Activated CD4-positive, alpha-beta T cell treated with anti-CD3 and anti-CD28 coated beads for 36 hours (primary cell): ENCODE data around the gene NKAP. TPM values are rescaled to one million over a fixed set of nuclear protein-coding genes. Genes with fewer than 3 reads are reported as not detected.

Source experiments
- total RNA-seq, 2 experiments: library from RNA; stranded (reverse); gene quantifications; one replicate each; pipeline ENCODE4 v1.2.3, GENCODE V29; 2021

The NKAP gene
- total RNA-seq, 2 experiments from 2014 or later, result 11.8 to 12.2 TPM

Other genes starting within 250 kb of the NKAP start
- gene SOWAHD, start 185.2 kb downstream of the NKAP start, total RNA-seq, result under 1 TPM; 0.11 to 0.30 TPM
- 1,000 to 10,000 TPM; 1,382 to 2,556 TPM for gene RPL39, start 152.1 kb downstream of the NKAP start, total RNA-seq
- gene UPF3B, start 90.8 kb downstream of the NKAP start, total RNA-seq, result 10 to 100 TPM; 18.1 to 21.3 TPM
- 10 to 100 TPM; 26.9 to 29.9 TPM for gene RNF113A, start 72.0 kb downstream of the NKAP start, total RNA-seq
- 100 to 1,000 TPM in 1 of 2 experiments, 10 to 100 TPM in 1; 37.6 to 101 TPM for gene NDUFA1, start 71.9 kb downstream of the NKAP start, total RNA-seq
- gene AKAP14, start 47.9 kb downstream of the NKAP start, total RNA-seq, result not detected
- not detected for gene RHOXF2B, start 133.9 kb upstream of the NKAP start, total RNA-seq
- gene RHOXF1, start 172.2 kb upstream of the NKAP start, total RNA-seq, result not detected
- not detected for gene RHOXF2, start 214.9 kb upstream of the NKAP start, total RNA-seq